ENCODE results near the gene POLRMT.

DNA sequence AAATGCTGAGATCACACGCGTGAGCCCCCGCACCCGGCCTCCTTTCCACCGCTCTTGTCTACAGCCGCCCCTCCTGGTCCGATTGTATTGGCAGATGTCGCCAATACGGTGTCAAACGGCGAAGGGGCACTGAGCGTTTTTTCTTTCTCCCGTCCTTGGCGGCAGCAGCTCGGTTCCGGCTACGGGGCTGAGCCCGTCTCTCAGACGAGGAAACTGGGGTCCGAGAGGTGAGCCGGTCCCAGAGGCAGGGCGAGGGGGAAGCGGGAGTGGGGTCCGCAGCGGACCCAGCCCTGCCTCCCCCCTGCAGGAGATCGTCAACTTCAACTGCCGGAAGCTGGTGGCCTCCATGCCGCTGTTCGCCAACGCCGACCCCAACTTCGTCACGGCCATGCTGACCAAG, 20.4 kb downstream of the POLRMT start:
- TF ChIP-seq, protein P1, sequence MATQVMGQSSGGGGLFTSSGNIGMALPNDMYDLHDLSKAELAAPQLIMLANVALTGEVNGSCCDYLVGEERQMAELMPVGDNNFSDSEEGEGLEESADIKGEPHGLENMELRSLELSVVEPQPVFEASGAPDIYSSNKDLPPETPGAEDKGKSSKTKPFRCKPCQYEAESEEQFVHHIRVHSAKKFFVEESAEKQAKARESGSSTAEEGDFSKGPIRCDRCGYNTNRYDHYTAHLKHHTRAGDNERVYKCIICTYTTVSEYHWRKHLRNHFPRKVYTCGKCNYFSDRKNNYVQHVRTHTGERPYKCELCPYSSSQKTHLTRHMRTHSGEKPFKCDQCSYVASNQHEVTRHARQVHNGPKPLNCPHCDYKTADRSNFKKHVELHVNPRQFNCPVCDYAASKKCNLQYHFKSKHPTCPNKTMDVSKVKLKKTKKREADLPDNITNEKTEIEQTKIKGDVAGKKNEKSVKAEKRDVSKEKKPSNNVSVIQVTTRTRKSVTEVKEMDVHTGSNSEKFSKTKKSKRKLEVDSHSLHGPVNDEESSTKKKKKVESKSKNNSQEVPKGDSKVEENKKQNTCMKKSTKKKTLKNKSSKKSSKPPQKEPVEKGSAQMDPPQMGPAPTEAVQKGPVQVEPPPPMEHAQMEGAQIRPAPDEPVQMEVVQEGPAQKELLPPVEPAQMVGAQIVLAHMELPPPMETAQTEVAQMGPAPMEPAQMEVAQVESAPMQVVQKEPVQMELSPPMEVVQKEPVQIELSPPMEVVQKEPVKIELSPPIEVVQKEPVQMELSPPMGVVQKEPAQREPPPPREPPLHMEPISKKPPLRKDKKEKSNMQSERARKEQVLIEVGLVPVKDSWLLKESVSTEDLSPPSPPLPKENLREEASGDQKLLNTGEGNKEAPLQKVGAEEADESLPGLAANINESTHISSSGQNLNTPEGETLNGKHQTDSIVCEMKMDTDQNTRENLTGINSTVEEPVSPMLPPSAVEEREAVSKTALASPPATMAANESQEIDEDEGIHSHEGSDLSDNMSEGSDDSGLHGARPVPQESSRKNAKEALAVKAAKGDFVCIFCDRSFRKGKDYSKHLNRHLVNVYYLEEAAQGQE (IDR thresholded peaks at IDR 0.05; ENCODE audit: insufficient read depth in 1 of 2, low read depth in 2 of 2, low read length in 2 of 2): no peak
- TF ChIP-seq SIN3A (IDR thresholded peaks at IDR 0.05; ENCODE audit: borderline replicate concordance, insufficient read depth, low read length): no peak
- no peak for TF ChIP-seq TAF1 (IDR thresholded peaks at IDR 0.05; ENCODE audit: borderline replicate concordance, insufficient read depth, low read length)
- TF ChIP-seq POLR2AphosphoS5 (IDR thresholded peaks at IDR 0.05; ENCODE audit: low read depth, low read length): no peak
